Keratinocyte (primary cell): ENCODE data around the gene LINGO1. TPM values are rescaled to one million over a fixed set of nuclear protein-coding genes. Genes with fewer than 3 reads are reported as not detected.

Experiments
- DNase-seq: peaks from one replicate; pipeline ENCODE4 v3.0.0-alpha.2; 2011; ENCODE audit warnings: low read depth, missing footprints, low spot score
- FAIRE-seq: peaks from 2 replicates; lab custom pipeline; 2011; peaks lifted over from hg19 to GRCh38; lab: Jason Lieb, UNC
- H2AFZ ChIP-seq: 2 replicates; pipeline ENCODE4 v1.6.0; 2012; ENCODE audit warnings: low read length, control low read depth, inconsistent platforms; ENCODE audit not compliant: control insufficient read depth
- H3K27ac ChIP-seq: 2 replicates; pipeline ENCODE4 v1.5.1; 2011; ENCODE audit warnings: low read length; ENCODE audit not compliant: control insufficient read depth, insufficient read depth
- H3K27me3 ChIP-seq: 3 replicates; pipeline ENCODE4 v1.6.0; 2011; ENCODE audit warnings: low read length; ENCODE audit not compliant: control insufficient read depth, insufficient read depth; ENCODE audit errors: extremely low read depth
- H3K36me3 ChIP-seq, 2 experiments: 2 replicates in 1 of 2; 3 replicates in 1 of 2; pipeline ENCODE4 v1.5.1; 2011; ENCODE audit warnings: low read length in 2 of 2, mild to moderate bottlenecking in 1 of 2; ENCODE audit not compliant: control insufficient read depth in 2 of 2, insufficient read depth in 2 of 2; ENCODE audit errors: extremely low read depth in 1 of 2
- H3K4me1 ChIP-seq: 3 replicates; pipeline ENCODE4 v1.5.1; 2011; ENCODE audit warnings: low read length; ENCODE audit not compliant: control insufficient read depth, insufficient read depth; ENCODE audit errors: extremely low read depth
- H3K4me2 ChIP-seq: 3 replicates; pipeline ENCODE4 v1.6.0; 2011; ENCODE audit warnings: low read depth, low read length; ENCODE audit not compliant: control insufficient read depth, insufficient read depth; ENCODE audit errors: extremely low read depth
- H3K4me3 ChIP-seq, 3 experiments: fragments of 200-600 bp in 1 of 3; sonication (generic) in 1 of 3; 2 replicates in 2 of 3; 3 replicates in 1 of 3; pipeline ENCODE4 v1.5.1; 2011 to 2016; ENCODE audit warnings: low read length in 3 of 3, mild to moderate bottlenecking in 3 of 3, control low read depth in 2 of 3, inconsistent platforms in 1 of 3, low read depth in 1 of 3, mixed read lengths in 1 of 3, mixed run types in 1 of 3, moderate library complexity in 1 of 3; ENCODE audit not compliant: control insufficient read depth in 2 of 3, insufficient read depth in 2 of 3; ENCODE audit errors: extremely low read depth in 1 of 3
- H3K79me2 ChIP-seq: 2 replicates; pipeline ENCODE4 v1.6.0; 2012; ENCODE audit warnings: low read length; ENCODE audit not compliant: control insufficient read depth, insufficient read depth
- H3K9ac ChIP-seq: 3 replicates; pipeline ENCODE4 v1.6.0; 2011; ENCODE audit warnings: low read length; ENCODE audit not compliant: control insufficient read depth, insufficient read depth; ENCODE audit errors: extremely low read depth
- H3K9me1 ChIP-seq: 3 replicates; pipeline ENCODE4 v1.6.0; 2011; ENCODE audit warnings: low read length; ENCODE audit not compliant: control insufficient read depth, insufficient read depth; ENCODE audit errors: extremely low read depth
- H3K9me3 ChIP-seq: 2 replicates; pipeline ENCODE4 v1.5.1; 2012; ENCODE audit warnings: low read depth, low read length; ENCODE audit not compliant: control insufficient read depth
- H4K20me1 ChIP-seq: 3 replicates; pipeline ENCODE4 v1.6.0; 2011; ENCODE audit warnings: low read length; ENCODE audit not compliant: control insufficient read depth, insufficient read depth; ENCODE audit errors: extremely low read depth
- CTCF ChIP-seq, 3 experiments: IDR thresholded peaks in 1 of 3; conservative IDR thresholded peaks in 1 of 3; optimal IDR thresholded peaks in 1 of 3; 2 replicates in 2 of 3; 3 replicates in 1 of 3; pipeline versions ENCODE3 to v1.5.1; 2011; ENCODE audit warnings: low read length in 3 of 3, mild to moderate bottlenecking in 3 of 3, moderate library complexity in 2 of 3, control low read depth in 1 of 3, inconsistent platforms in 1 of 3; ENCODE audit not compliant: insufficient read depth in 2 of 3; ENCODE audit errors: extremely low read depth in 1 of 3
- EZH2 ChIP-seq: IDR thresholded peaks from one replicate; pipeline ENCODE4 v1.6.1; 2012; ENCODE audit warnings: inconsistent platforms, mild to moderate bottlenecking, low read length, moderate library complexity
- dilution Hi-C: fragments of 300-500 bp; cut with MboI; formaldehyde crosslinking; loops from one replicate; pipeline ENCODE4 v1.7.0; 2020; ENCODE audit warnings: low sequenced_read_pairs; ENCODE audit not compliant: extremely low pct_ligation_motif_present
- polyA plus RNA-seq, 5 experiments: library from polyadenylated mRNA; depleted of rRNA in 3 of 5; stranded (reverse) in 3 of 5; stranded (forward) in 1 of 5; unstranded in 1 of 5; fragments of >200 nt; gene quantifications; 1 replicate in 1 of 5; 2 replicates in 3 of 5; 3 replicates in 1 of 5; pipeline versions ENCODE4 v1.2.1 to v1.2.3, GENCODE V29; 2011 to 2012; ENCODE audit warnings: missing spikeins in 2 of 5, low read depth in 1 of 5, low replicate concordance in 1 of 5

Gene LINGO1
- polyA plus RNA-seq, 1 donor (not counting 4 experiments of a cell fraction or from before 2014, with no cell fraction given) = not detected

- Histone ChIP-seq H3K27ac (no peak overlapping the region), H3K79me2 (no peaks in the 10 kb centered on the region), H3K27me3 (peaks cover 30% of the 10 kb centered on the region), H3K36me3 (no peaks in the 10 kb centered on the region), H3K4me3 (no peak overlapping the region), H4K20me1 (no peaks in the 10 kb centered on the region), H3K4me2 (no peak overlapping the region), H3K4me1 (no peaks in the 10 kb centered on the region), H2AFZ (no peak overlapping the region), H3K9ac (no peak overlapping the region), H3K9me1 (no peaks in the 10 kb centered on the region), H3K9me3 (no peaks in the 10 kb centered on the region)
- dilution Hi-C loops = no loop called here
- no peak for DNase-seq
- TF ChIP-seq EZH2 (no peak), CTCF (optimal IDR thresholded peaks at IDR 0.05 in 1 of 3, IDR thresholded peaks at IDR 0.05 in 1 of 3, conservative IDR thresholded peaks at IDR 0.05 in 1 of 3; ENCODE audit: extremely low read depth in 1 of 3, insufficient read depth in 2 of 3, low read length in 3 of 3) (no peak)
- FAIRE-seq = no peak
Measured at GRCh38 chr15:77627067-77627466, 5.6 kb downstream of the LINGO1 start.

DNA sequence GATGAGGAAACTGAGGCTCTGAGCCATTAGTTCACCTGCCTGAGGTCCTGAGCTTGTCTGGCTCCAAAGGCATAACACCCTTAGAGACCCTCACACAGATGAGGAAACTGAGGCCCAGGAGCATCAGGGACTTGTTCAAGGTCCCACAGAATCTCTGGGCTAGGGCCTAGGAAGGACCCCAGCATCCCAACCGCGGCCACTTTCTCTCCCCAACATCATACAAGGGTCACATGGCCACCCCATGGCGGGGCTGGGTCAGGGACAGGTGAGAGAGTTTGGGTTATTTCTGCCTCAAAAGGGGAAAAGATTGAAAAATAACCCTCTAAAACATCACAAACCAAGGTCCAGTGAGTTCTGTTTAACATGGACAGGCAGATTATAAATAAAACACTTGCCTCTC is 6.7 kb downstream of the LINGO1 start:
- H3K4me3 ChIP-seq = no peak overlapping the region
- H3K27me3 ChIP-seq = peaks cover 20% of the 10 kb centered on the region
- DNase-seq (no peak), FAIRE-seq (no peak)
- no peaks in the 10 kb centered on the region for H3K9me1 ChIP-seq
- H3K9ac ChIP-seq = no peak overlapping the region
- H3K27ac ChIP-seq = no peak overlapping the region
- H3K79me2 ChIP-seq = no peaks in the 10 kb centered on the region
- H3K36me3 ChIP-seq = no peaks in the 10 kb centered on the region
- H3K4me1 ChIP-seq = no peaks in the 10 kb centered on the region
- no peak overlapping the region for H3K4me2 ChIP-seq
- no peaks in the 10 kb centered on the region for H4K20me1 ChIP-seq
- H2AFZ ChIP-seq = no peak overlapping the region
- H3K9me3 ChIP-seq = no peaks in the 10 kb centered on the region
- dilution Hi-C loops = no loop called here
- TF ChIP-seq CTCF (optimal IDR thresholded peaks at IDR 0.05 in 1 of 3, IDR thresholded peaks at IDR 0.05 in 1 of 3, conservative IDR thresholded peaks at IDR 0.05 in 1 of 3; ENCODE audit: extremely low read depth in 1 of 3, insufficient read depth in 2 of 3, low read length in 3 of 3) (no peak), EZH2 (no peak)
